SU-DHL-6 (cell line): ENCODE data around the gene TAB2.

Experiments used
- CTCF ChIP-seq: fragments of 200-600 bp; sonication (generic); IDR thresholded peaks from one replicate; pipeline ENCODE4 v1.5.1; 2017; ENCODE audit warnings: antibody characterized with exemption, mild to moderate bottlenecking, low read length, moderate library complexity; ENCODE audit not compliant: insufficient read depth, poor library complexity, severe bottlenecking
- EZH2phosphoT487 ChIP-seq: fragments of 200-600 bp; sonication (generic), shearing (Covaris generic); conservative IDR thresholded peaks from 2 replicates; pipeline ENCODE4 v1.6.1; 2018; ENCODE audit warnings: mild to moderate bottlenecking, antibody characterized with exemption, low read length, moderate library complexity, mixed read lengths

- TF ChIP-seq CTCF (no peak), EZH2phosphoT487 (no peak)
Observed at GRCh38 chr6:149449831-149450678, 132.5 kb downstream of the TAB2 start.
